ENCODE measurements around the gene IL25. TPM values are rescaled to one million over a fixed set of nuclear protein-coding genes. Genes with fewer than 3 reads are reported as not detected.
A peak's percentile ranks its signal among the peaks of the same experiment; 100 is the strongest.

The IL25 gene
- total and polyA plus RNA-seq, 2 of the 13 experiments (the other 11 are each of a cell fraction or from before 2014, with no cell fraction given) = not detected

DNA sequence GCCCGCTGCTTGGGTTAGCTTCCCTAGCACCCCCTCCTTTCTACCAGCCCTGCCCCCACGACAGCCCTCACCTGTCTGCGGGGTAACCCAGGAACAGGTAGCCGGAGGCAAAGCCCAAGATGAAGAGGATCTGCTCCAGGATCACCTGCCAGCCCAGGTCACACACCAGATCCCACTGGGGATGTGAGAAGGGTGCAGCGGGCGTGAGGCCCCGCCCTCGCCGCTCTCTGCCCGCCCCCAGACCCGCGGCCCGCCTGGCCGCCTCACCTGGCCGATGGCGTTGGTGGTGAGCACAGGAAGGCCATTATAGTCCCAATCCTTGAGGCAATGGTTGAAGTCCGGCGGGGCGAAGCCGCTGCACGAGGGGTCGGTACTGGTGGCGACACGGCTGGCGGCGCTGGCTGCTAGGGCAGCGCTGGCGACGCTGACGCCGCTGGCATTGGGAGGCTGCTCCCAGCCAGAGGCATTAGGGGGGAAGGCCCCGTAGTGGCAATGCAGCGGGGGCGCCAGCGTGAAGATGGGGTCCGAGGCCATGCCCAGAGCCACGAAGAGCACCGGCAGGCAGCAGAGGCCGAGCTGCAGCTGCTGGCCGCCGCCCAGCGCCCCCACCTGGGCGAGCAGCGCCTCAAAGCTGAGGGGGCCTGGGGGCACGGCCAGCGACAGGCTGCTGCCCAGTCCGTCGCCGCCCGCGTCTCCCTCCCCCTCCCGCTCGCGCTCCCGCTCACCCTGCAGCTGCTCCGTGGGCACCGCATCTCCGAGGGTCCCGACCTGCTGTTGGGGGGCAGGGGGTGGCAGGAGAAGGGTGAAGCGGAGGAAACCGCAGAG lies 20.7 kb upstream of the IL25 start (continued):
- TF ChIP-seq, protein P1, sequence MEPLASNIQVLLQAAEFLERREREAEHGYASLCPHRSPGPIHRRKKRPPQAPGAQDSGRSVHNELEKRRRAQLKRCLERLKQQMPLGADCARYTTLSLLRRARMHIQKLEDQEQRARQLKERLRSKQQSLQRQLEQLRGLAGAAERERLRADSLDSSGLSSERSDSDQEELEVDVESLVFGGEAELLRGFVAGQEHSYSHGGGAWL (CRISPR knock-in tag; IDR thresholded peaks at IDR 0.05) = no peak
- no peak for TF ChIP-seq ZNF724P (CRISPR knock-in tag; IDR thresholded peaks at IDR 0.05; ENCODE audit: borderline replicate concordance)
- TF ChIP-seq SRSF1 (optimal IDR thresholded peaks at IDR 0.05; ENCODE audit: low read depth, low read length) = peak; percentile 36
- TF ChIP-seq, protein P2, sequence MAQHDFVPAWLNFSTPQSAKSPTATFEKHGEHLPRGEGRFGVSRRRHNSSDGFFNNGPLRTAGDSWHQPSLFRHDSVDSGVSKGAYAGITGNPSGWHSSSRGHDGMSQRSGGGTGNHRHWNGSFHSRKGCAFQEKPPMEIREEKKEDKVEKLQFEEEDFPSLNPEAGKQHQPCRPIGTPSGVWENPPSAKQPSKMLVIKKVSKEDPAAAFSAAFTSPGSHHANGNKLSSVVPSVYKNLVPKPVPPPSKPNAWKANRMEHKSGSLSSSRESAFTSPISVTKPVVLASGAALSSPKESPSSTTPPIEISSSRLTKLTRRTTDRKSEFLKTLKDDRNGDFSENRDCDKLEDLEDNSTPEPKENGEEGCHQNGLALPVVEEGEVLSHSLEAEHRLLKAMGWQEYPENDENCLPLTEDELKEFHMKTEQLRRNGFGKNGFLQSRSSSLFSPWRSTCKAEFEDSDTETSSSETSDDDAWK (CRISPR knock-in tag; IDR thresholded peaks at IDR 0.05) = no peak
- no peak for TF ChIP-seq ZBTB8A (CRISPR knock-in tag; IDR thresholded peaks at IDR 0.05; ENCODE audit: borderline replicate concordance, low read depth)
- TF ChIP-seq MEIS2 (CRISPR knock-in tag; IDR thresholded peaks at IDR 0.05) = 0 out of 2 replicates have a peak, but pooled peaks have one; percentile 14
- no peak for TF ChIP-seq HIVEP1 (CRISPR knock-in tag; IDR thresholded peaks at IDR 0.05)
- TF ChIP-seq, protein P3, sequence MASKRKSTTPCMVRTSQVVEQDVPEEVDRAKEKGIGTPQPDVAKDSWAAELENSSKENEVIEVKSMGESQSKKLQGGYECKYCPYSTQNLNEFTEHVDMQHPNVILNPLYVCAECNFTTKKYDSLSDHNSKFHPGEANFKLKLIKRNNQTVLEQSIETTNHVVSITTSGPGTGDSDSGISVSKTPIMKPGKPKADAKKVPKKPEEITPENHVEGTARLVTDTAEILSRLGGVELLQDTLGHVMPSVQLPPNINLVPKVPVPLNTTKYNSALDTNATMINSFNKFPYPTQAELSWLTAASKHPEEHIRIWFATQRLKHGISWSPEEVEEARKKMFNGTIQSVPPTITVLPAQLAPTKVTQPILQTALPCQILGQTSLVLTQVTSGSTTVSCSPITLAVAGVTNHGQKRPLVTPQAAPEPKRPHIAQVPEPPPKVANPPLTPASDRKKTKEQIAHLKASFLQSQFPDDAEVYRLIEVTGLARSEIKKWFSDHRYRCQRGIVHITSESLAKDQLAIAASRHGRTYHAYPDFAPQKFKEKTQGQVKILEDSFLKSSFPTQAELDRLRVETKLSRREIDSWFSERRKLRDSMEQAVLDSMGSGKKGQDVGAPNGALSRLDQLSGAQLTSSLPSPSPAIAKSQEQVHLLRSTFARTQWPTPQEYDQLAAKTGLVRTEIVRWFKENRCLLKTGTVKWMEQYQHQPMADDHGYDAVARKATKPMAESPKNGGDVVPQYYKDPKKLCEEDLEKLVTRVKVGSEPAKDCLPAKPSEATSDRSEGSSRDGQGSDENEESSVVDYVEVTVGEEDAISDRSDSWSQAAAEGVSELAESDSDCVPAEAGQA (IDR thresholded peaks at IDR 0.05; ENCODE audit: low read depth) = no peak
- TF ChIP-seq, protein P3 (CRISPR knock-in tag; IDR thresholded peaks at IDR 0.05; ENCODE audit: borderline replicate concordance) = no peak
- TF ChIP-seq MAF1 (CRISPR knock-in tag; IDR thresholded peaks at IDR 0.05; ENCODE audit: borderline replicate concordance) = no peak
- TF ChIP-seq, protein P4, sequence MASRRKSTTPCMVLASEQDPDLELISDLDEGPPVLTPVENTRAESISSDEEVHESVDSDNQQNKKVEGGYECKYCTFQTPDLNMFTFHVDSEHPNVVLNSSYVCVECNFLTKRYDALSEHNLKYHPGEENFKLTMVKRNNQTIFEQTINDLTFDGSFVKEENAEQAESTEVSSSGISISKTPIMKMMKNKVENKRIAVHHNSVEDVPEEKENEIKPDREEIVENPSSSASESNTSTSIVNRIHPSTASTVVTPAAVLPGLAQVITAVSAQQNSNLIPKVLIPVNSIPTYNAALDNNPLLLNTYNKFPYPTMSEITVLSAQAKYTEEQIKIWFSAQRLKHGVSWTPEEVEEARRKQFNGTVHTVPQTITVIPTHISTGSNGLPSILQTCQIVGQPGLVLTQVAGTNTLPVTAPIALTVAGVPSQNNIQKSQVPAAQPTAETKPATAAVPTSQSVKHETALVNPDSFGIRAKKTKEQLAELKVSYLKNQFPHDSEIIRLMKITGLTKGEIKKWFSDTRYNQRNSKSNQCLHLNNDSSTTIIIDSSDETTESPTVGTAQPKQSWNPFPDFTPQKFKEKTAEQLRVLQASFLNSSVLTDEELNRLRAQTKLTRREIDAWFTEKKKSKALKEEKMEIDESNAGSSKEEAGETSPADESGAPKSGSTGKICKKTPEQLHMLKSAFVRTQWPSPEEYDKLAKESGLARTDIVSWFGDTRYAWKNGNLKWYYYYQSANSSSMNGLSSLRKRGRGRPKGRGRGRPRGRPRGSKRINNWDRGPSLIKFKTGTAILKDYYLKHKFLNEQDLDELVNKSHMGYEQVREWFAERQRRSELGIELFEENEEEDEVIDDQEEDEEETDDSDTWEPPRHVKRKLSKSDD (CRISPR knock-in tag; IDR thresholded peaks at IDR 0.05; ENCODE audit: low read depth) = no peak
- TF ChIP-seq, protein P5, sequence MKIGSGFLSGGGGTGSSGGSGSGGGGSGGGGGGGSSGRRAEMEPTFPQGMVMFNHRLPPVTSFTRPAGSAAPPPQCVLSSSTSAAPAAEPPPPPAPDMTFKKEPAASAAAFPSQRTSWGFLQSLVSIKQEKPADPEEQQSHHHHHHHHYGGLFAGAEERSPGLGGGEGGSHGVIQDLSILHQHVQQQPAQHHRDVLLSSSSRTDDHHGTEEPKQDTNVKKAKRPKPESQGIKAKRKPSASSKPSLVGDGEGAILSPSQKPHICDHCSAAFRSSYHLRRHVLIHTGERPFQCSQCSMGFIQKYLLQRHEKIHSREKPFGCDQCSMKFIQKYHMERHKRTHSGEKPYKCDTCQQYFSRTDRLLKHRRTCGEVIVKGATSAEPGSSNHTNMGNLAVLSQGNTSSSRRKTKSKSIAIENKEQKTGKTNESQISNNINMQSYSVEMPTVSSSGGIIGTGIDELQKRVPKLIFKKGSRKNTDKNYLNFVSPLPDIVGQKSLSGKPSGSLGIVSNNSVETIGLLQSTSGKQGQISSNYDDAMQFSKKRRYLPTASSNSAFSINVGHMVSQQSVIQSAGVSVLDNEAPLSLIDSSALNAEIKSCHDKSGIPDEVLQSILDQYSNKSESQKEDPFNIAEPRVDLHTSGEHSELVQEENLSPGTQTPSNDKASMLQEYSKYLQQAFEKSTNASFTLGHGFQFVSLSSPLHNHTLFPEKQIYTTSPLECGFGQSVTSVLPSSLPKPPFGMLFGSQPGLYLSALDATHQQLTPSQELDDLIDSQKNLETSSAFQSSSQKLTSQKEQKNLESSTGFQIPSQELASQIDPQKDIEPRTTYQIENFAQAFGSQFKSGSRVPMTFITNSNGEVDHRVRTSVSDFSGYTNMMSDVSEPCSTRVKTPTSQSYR (CRISPR knock-in tag; IDR thresholded peaks at IDR 0.05; ENCODE audit: borderline replicate concordance) = no peak
- no peak for TF ChIP-seq NCOR1 (IDR thresholded peaks at IDR 0.05; ENCODE audit: borderline replicate concordance, low read length)
- no peak for TF ChIP-seq HCFC1 (IDR thresholded peaks at IDR 0.05; ENCODE audit: low read depth, low read length)
- 0 out of 2 replicates have a peak, but pooled peaks have one; percentile 10 for TF ChIP-seq POGZ (CRISPR knock-in tag; IDR thresholded peaks at IDR 0.05)

All from HepG2 (cell line).